ENCODE measurements around the gene AHCYL2.
"Not testable (repeated sequence)": the region's sequence is repeated elsewhere in the genome, so short reads cannot be mapped to it uniquely, and the experiment has no call there.

Gene AHCYL2

GRCh38 chr7:129412501-129412900, 187.7 kb downstream of the AHCYL2 start:
- DNase-seq (ENCODE audit: low read depth in 4 of 4, low spot score in 1 of 4): no peak

- DNase-seq (ENCODE audit: low read depth in 4 of 4, low spot score in 1 of 4): no peak
Measured at GRCh38 chr7:129417073-129417472, 192.2 kb downstream of the AHCYL2 start.

GRCh38 chr7:129421717-129422250, 197.0 kb downstream of the AHCYL2 start:
- no peak for DNase-seq (ENCODE audit: low read depth in 4 of 4, low spot score in 1 of 4)

- no peak for DNase-seq (ENCODE audit: low read depth in 4 of 4, low spot score in 1 of 4)
Measured at GRCh38 chr7:129422727-129423126, 197.9 kb downstream of the AHCYL2 start.

GRCh38 chr7:129423700-129424410, 199.0 kb downstream of the AHCYL2 start:
- DNase-seq (ENCODE audit: low read depth in 4 of 4, low spot score in 1 of 4): no peak

GRCh38 chr7:129426482-129426881, 201.7 kb downstream of the AHCYL2 start:
- DNase-seq (ENCODE audit: low read depth in 4 of 4, low spot score in 1 of 4): no peak

- DNase-seq (ENCODE audit: low read depth in 4 of 4, low spot score in 1 of 4): no peak
Measured at GRCh38 chr7:129427526-129428045, 202.8 kb downstream of the AHCYL2 start.

GRCh38 chr7:129431911-129432643, 207.2 kb downstream of the AHCYL2 start:
- no peak for DNase-seq (ENCODE audit: low read depth in 4 of 4, low spot score in 1 of 4)

GRCh38 chr7:129433847-129434674, 209.2 kb downstream of the AHCYL2 start, which contains the start of gene STRIP2:
STRIP2 (plus strand) TSS chr7:129434432; CDS start chr7:129434473, 41 bp downstream.
- peak; percentile 86 to 96 (median 90) for DNase-seq (ENCODE audit: low read depth in 4 of 4, low spot score in 1 of 4)

- no peak for DNase-seq (ENCODE audit: low read depth in 4 of 4, low spot score in 1 of 4)
Measured at GRCh38 chr7:129434675-129435318, 210.0 kb downstream of the AHCYL2 start.

GRCh38 chr7:129435414-129435829, 210.6 kb downstream of the AHCYL2 start:
- no peak for DNase-seq (ENCODE audit: low read depth in 4 of 4, low spot score in 1 of 4)

GRCh38 chr7:129436335-129436923, 211.6 kb downstream of the AHCYL2 start:
- DNase-seq (ENCODE audit: low read depth in 4 of 4, low spot score in 1 of 4): no peak

GRCh38 chr7:129437190-129437589, 212.4 kb downstream of the AHCYL2 start:
- no peak for DNase-seq (ENCODE audit: low read depth in 4 of 4, low spot score in 1 of 4)

GRCh38 chr7:129438281-129438838, 213.5 kb downstream of the AHCYL2 start:
- no peak for DNase-seq (ENCODE audit: low read depth in 4 of 4, low spot score in 1 of 4)

GRCh38 chr7:129438839-129439651, 214.2 kb downstream of the AHCYL2 start:
- peak; percentile 20 to 76 (median 38) for DNase-seq (ENCODE audit: low read depth in 4 of 4, low spot score in 1 of 4)

GRCh38 chr7:129439963-129440625, 215.3 kb downstream of the AHCYL2 start:
- no peak for DNase-seq (ENCODE audit: low read depth in 4 of 4, low spot score in 1 of 4)

- no peak for DNase-seq (ENCODE audit: low read depth in 4 of 4, low spot score in 1 of 4)
Measured at GRCh38 chr7:129443612-129444011, 218.8 kb downstream of the AHCYL2 start.

GRCh38 chr7:129444776-129445175, 219.9 kb downstream of the AHCYL2 start:
- not testable (repeated sequence) for DNase-seq (ENCODE audit: low read depth in 4 of 4, low spot score in 1 of 4)

Measured in stimulated activated CD4-positive, alpha-beta T cell treated with anti-CD3 and anti-CD28 coated beads, Interleukin-1b, Interleukin-23, amount 100 ng/mL, for 24 hours (primary cell).